HG02973 (cell line): ENCODE results near the gene FIG4.
"Not testable (repeated sequence)": the region's sequence is repeated elsewhere in the genome, so short reads cannot be mapped to it uniquely, and the experiment has no call there.

Source experiments
- ATAC-seq: cut with Tn5 transposase; IDR thresholded peaks from one replicate; pipeline ENCODE4 v1.9.1; 2021; ENCODE audit warnings: moderate library complexity; ENCODE audit not compliant: unreplicated experiment

The FIG4 gene

DNA sequence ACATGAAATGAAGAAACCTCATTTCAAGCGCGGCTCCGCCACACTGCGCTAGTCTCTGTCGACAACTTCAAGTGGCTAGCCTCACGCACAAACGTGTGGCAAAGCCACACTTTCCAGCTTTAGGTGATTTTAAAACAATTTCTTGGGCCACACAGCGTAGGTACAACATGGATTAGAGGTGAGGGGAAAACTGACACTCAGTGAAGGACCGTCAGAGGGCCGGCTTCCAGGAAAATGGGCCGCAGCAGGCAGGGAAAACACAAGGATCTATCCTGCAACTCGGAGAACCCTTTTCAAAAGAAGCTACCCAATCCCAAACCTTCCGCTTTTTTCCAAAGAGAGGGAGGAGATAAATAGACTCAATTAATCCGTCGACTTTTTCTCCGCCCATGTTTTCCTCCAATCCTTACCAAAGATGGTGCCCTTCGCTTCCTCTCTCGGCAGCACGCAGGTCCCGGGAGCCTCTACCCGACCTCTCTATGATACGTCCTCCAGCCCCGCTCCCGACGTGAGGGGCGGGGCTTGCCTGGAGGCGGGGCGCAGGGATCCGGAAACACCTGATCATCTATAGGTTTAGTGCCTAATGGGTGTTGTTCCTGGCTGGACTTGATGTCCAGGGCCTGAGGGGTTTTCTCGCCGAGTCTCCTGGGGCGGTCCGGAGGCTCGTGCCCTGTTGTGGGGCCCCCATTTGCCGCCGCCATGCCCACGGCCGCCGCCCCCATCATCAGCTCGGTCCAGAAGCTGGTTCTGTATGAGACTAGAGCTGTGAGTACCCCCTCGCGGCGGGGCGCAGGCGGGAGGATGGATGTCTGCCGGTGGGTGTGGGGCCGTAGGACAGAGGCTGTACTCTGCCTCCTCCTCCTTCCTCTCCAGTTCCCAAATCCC, at the start of gene FIG4, which contains the start of gene AK9:
Gene FIG4, plus strand, starts transcription at position 560 of the 885 bp plus-strand sequence. Its CDS starts 140 bp downstream, at position 700.
Gene AK9, minus strand, starts transcription at position 466 of the 885 bp plus-strand sequence. CDS start 15,457 bp downstream, outside the sequence.
- peak; percentile 91 for ATAC-seq

DNA sequence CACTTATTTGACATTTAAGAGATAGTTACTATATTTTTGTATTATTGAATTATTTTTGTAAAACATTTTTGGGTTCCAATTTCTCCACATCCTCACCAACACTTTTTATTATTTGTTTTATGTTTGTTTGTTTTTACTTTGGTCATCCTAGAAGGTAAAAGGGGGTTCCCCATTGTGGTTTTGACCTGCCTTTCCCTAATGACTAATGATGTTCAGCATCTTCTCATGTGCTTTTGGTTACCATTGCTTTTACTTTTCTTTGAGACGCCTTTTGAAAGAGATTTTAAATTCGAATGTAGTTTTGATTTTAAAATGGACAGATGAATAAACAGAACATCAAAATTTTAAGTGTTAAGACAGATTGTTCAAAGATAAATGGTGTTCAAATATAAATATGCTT, 47.0 kb upstream of the FIG4 start:
- ATAC-seq: no peak

DNA sequence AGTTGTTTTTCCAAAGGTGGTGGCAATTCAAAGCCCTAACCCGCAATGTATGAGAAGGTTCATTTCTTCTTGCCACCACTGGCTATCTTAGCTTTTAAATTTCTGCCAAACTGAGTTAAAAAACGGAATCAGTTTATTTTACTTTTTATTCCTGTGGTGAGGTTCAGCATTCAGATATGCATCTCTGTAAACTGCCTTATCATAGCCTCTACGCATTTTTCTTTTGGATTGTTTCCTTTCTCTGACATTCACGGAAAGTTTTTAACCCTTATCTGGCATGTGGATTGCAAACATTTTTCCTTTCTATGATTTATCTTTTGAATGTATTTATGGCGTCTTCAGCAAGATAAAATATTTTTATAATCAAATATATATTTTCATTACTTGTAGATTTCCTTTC, 37.8 kb upstream of the FIG4 start:
- ATAC-seq: no peak

DNA sequence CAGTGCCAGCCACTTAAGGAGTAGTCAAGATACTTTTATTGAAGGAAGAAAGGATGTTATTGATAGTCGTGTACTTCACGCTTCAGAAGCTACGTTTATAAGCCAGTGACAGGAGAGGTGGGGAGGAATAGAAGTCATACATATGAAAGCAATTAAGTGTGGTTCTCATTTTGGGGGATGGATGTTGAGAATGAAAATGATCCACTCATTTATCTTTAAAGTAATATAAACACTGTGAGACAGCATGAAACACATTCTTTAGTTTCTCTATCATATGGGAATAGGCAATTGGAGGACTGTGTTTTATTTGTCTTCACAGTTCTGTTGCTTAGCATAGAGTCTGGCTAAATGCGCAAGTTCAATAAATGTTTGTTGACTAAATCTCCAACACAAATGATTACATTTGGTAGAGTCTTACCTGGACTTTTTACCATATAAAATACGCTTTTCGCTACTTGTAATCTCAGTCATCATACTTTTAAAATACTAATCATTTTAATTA, 35.3 kb upstream of the FIG4 start:
- no peak for ATAC-seq

DNA sequence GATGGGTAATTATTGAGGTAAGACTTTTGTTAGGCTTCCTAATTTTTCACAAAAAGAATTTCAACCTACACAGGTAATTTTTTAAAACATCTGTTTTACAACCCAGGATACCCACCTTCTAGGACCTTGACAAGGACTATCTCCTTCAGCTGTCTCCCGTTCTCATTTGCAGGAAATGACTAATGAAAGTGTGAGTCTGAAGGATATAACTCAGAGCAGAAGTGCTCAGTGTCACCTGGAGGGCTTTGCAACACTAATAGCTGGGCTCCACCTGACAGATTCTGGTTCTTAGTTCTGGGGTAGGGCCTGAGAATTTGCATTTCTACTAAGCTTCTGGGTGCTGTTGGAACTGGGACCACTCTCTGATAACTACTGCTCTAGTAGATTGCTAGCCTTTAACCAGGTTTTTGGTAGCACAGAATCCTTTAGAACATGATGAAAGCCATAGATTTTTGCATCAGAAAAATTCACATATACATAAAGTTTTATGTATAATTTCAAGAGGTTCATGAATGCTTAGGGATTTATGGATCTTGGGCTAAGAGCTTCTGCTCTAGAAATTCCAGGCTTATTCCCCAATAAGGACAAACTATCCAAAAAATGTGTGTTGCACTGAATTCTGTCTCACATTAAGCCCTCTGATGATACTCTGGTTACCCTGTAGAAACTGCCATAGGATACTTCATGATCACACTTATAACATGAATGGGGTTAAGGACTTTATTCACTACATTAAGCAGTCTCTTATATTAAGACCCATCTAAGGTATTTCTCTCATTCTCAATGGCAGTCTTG, 30.4 kb upstream of the FIG4 start:
- ATAC-seq: no peak

DNA sequence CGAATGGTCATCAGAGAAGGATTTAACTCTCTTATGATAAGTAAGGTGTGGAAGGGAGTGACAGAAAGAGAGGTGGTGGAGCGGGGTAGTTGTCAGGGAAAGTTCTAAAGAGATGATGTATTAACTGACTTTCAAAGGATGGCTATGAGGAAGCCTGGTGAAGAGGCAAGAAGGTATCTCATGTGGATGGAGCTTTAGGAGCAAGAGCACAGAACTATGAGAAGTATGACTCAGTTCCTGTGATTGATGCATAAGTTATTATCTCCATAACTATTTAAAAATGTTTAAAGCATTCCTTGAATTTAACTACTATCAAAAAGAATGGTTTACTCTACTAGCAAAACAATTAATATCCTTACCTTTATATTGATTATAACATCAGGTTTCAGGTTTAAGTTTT, 28.9 kb upstream of the FIG4 start:
- no peak for ATAC-seq

DNA sequence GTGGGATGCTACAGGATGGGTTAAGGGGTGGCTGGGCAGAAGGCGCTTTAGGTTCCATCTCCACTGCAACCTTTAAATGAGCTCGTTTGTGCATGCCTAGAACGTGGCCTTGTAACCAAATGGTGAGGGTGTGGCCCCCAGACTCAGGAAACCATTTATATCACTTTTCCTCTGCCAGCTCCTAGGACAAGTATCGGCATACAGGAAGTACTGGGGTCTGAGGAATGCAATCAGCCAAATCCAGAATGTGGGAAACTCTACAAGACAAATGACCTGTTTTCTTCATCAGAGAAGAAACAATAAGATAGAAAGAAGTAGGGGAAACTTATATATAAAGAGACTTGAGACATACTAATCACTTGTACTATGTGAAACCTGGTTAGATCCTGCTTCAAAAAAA, 21.3 kb upstream of the FIG4 start:
- no peak for ATAC-seq

DNA sequence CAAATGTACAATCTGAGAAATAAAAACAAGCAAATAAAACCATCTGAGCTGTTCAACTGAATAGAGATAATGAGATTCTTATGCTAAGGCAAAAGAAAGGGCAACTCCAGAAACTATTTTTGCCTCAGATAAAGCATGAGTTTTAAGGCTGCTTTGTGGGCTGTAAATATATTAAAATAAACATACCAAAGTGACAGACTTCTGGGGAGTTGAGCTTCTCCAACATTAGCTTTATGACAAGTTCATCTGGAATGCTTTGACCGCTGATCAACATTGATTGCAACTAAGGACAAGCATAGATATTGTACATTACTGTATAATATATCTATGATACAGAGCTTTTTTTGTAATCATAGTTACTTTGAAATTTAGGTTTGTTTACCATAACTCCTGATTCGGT, 19.4 kb upstream of the FIG4 start:
- ATAC-seq: no peak

DNA sequence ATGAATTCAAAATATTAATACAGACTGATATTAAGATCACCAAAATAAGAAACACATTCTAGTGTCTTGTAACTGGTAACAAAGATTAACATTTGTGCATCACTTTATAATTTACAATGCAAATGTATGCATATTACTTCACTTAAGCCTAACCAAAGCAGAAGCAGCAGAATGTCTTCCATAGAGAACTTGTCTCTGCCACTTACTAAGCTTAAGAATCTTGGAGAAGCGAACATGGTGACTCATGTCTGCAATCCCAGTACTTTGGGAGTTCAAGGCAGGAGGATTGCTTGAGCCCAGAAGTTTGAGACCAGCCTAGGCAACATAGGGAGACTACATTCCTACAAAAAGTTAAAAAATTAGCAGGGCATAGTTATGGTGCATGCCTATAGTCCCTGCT, 18.9 kb upstream of the FIG4 start:
- ATAC-seq: no peak

DNA sequence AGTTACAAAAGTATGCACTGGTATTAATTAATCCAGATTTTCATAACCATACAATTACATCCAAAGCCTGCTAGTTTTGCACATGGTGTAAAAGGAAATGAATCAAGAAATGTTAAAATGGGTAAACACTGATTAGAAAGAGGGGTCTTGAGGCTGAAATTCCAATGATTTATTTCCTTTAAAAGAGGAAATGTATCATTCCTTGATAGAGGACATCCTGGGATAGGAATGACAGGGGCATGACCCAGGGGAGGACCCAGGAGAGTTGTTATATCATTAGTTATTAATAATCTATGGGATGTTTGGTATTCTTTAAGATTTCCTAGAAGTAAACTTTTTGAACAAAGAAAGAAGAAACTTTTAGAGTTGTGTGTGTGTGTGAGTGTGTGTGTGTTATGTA, 18.3 kb upstream of the FIG4 start:
- ATAC-seq: no peak

DNA sequence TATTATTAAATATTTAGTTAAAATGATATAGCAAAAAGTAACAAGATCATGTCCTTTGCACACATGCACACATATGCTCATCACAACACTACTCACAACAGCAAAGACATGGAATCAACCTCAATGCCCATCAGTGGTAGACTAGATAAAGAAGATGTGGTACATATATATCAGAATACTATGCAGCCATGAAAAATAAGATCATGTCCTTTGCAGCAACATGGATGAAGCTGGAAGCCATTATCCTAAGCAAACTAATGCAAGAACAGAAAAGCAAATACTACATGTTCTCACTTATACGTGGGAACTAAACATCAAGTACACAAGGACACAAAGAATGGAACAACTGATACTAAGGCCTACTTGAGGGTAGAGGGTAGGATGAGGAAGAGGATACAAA, 14.4 kb upstream of the FIG4 start:
- no peak for ATAC-seq

DNA sequence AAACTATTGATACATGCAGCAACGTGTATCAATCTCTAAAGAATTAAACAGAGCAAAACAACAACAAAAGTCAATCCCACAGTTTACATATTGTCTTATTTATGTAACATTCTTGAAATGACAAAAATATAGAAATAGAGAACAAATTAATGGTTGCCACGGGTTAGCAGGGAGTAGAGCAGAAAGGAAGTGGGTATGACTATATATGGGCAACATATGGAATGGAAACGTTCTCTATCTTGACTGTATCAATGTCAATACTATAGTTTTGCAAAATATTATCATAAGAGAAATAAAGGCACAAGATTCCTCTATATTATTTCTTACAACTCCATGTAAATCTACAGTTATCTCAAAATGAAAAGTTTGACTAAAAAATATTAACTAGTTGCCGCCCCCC, 12.9 kb upstream of the FIG4 start:
- no peak for ATAC-seq

DNA sequence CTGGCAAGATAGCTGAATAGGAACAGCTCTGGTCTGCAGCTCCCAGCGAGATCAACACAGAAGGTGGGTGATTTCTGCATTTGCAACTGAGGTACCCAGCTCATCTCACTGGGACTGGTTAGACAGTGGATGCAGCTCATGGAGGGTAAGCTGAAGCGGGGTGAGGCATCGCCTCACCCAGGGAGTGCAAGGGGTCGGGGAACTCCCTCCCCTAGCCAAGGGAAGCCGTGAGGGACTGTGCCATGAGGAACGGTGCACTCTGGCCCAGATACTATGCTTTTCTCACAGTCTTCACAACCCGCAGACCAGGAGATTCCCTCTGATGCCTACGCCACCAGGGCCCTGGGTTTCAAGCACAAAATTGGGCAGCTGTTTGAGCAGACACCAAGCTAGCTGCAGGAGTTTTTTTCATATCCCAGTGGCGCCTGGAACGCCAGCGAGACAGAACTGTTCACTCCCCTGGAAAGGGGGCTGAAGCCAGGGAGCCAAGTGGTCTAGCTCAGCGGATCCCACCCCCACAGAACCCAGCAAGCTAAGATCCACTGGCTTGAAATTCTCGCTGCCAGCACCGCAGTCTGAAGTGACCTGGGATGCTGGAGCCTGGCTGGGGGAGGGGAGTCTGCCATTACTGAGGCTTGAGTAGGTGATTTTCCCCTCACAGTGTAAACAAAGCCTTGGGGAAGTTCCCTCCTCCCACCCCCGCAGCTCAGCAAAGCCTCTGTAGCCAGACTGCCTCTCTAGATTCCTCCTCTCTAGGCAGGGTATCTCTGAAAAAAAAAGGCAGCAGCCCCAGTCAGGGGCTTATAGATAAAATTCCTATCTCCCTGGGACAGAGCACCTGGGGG, 12.2 kb upstream of the FIG4 start:
- ATAC-seq: not testable (repeated sequence)

DNA sequence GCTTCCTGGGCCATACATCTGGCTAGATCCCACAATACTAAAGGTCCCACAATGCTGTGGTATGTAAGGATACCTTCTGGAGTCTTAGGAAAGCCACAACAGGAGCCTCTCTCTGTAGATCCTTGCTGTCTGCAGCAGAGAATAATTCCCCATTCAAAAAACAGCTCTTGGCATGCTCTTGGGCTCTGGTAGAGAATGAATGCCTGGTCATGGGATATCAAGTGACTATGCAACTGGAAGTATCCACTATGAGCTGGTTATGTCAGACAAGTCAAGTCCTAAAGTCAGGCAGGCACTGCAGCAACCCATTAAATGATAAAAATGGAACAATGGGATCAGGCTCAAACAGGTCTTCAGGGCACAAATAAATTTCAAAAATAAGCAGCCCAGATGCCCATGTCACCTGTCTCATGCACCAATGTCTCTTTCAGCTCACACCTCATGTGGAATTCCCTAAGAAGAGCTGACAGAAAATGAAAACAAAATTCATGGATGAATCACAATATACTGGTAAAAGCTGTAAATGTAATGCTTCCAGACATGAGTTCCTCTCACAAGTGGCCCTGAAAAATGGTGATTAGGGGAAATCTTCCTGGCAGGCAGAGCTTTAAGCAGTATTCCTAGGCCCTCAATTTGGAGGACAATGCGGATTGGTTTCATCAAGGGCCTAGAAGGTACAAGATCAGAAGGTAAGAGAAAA, 4.4 kb upstream of the FIG4 start:
- ATAC-seq: no peak

DNA sequence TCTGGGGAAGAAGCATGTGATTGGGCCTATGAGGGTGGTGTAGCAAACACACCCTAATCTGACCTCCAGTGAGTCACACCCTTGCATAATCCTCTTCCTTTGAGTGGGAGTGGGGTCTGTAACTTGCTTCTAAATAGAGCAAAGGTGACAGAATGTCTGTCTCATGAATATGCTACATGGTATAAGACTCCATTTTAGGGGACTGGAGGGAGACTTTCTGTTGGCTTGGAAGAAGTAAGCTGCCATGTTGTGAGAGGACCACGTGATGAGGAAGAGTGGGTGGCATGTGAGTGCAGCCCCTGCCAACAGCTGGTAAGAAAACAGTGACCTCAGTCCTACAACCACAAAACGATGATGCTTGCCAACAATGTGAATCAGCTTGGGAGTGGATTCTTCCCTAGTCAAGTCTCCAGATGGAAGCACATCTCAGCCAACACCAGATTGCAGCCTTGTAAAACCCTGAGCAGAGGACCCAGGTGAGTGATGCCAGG, 3.8 kb upstream of the FIG4 start:
- ATAC-seq: no peak

DNA sequence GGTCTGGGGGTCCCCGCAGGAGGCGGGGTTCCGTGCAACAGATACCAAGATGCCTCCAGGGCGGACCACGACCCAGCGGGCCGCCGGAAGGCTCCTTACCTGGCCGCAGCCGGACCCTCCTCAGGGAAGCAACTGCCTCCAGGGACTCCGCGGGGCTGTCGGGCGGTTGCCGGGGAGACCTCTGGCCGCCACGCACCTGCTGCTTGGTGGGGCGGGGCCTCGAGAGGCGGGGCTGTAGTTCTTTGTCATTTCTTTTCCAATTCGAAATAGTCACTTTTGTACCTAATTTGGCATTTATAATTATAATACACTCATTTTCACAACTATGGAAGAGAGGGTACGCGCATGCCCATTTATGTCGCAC, 741 bp upstream of the FIG4 start:
- ATAC-seq: peak; percentile 44

DNA sequence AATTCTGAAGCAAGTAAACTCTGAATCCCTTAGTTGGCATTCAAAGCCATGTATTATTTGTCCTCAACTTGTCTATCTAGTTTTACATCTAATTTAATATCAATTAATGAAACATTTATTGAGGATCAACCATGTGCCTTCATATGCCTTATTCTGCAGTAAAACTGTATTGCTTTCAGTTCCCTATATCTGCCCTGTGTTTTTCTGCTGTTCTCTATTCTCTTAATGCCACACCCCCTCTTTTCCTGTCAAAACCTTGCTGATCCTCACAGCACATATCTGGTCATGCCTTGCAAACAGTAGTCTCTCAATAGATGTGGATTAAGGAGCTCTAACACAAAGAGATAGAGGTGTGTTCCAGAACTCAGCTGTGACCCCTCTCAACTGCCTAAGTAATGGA, 2.0 kb downstream of the FIG4 start:
- peak; percentile 26 for ATAC-seq

DNA sequence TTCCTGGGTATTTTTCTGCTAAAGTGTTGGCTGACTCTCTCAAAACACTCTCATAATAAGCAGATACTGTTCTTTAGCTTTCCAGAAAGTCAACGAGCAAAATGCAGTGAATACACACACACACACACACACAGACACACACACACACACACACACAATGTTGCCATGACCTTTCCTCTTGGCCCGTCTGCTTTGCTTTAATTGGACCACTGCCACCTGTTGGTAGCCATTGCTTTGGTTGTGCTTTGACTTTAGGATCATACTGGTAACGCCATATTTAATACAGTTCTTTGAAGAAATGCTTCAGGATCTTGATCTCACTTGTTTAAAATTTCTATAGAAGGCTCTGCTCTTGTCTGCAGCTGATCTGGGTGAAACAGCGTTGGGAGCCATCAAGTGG, 4.4 kb downstream of the FIG4 start:
- no peak for ATAC-seq

DNA sequence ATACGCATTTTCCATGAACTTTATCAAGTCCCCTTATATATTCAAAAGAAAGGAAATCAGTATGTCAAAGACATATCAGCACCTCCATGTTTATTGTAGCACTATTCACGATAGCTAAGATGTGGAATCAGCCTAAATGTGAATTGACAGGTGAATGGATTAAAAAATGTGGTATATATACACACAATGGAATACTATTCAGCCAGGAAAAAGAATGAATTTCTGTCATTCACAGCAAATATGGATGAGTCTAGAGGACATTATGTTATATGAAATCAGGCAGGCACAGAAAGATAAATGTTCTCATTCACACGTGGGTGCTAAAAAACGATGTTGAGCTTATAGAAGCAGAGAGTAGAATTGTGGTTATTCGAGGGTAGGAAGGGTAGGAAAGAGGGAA, 5.3 kb downstream of the FIG4 start:
- no peak for ATAC-seq

DNA sequence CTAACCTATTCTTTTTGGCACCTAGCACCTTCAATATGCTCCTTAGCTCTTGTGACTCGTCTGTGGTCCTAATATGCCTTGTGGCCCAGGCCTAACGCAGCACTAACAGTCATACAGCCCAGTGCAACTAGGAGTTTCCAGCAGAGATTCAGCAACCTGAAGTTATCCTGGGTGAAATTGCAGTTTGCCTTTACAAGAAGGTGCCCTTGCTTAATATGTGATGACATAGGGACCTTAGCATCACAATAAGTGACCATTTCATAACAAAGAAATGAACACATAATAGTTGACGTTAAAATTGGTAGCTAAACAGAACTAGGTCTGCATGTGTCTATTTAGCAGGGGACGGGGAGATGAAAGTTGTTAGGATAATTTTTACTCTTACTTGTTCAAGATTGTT, 10.1 kb downstream of the FIG4 start:
- ATAC-seq: no peak
